Stimulated activated CD8-positive, alpha-beta memory T cell treated with anti-CD3 and anti-CD28 coated beads, Interleukin-7, amount 100 ng/mL, for 24 hours (primary cell): ENCODE results near the gene PPP1R14B.
A peak's percentile ranks its signal among the peaks of the same experiment; 100 is the strongest.

ENCODE experiments used
- DNase-seq: peaks from one replicate; pipeline ENCODE4 v3.0.0-alpha.2; 2020; ENCODE audit warnings: low read depth

PPP1R14B gene

DNA sequence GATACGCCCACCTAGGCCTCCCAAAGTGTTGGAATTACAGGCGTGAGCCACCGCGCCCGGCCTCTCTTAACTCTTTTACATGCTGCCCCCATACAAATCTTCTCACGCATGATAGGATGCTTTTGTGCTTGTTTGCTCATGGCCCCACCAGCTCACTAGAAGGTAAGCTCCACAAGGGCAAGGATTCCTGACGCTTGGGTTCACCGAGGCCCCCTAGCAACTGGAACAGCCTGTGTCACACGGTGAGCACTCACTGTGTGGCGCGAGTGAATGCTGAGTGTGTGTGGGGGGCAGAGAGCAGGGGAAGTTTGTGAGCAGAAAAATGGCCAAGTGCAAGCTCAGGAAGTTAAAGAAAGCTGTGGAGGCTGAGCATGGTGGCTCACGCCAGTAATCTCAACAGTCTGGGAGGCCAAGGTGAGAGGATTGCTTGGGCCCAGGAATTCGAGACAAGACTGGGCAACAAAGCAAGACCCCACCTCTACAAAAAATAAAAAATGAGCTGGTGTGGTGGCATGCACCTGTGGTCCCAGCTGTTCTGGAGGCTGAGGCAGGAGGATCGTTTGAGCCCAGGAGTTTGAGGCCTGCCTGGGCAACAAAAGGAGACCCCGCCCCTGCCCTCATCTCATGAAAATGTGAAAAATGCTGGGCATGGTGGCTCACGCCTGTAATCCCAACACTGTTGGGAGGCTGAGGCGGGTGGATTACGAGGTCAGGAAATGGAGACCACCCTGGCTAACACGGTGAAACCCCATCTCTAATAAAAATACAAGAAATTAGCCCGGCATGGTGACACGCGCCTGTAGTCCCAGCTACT, 35.4 kb upstream of the PPP1R14B start:
- DNase-seq = no peak

DNA sequence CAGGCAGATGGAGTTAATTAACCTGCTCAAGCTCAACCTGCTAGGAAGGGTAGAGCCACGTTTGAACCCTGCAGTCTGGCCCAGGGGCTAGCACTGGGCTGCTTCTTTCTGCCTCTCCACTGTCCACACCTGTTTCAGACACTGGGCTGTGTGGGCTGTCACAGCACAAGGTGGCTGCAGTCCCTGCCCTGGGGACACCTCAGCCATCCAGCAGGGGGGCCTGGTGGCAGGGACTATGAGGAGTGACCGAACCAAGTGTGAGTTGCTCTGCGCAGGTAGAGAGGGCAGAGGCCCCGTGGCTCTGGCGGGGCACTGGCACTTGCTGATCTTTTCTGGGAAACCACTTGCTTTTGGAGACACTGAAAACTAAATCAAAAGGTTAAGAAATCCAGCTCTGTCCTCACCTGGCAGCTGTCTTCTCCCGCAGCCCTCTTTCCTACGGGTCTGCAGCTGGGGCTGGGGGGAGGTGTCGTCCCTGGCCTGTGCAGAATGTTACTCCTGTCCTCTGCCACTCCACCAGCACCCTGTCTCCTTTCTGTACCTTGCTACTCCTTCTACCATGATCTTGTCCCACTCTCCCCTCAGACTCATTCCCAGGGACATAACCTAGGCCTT, 31.9 kb upstream of the PPP1R14B start:
- no peak for DNase-seq

DNA sequence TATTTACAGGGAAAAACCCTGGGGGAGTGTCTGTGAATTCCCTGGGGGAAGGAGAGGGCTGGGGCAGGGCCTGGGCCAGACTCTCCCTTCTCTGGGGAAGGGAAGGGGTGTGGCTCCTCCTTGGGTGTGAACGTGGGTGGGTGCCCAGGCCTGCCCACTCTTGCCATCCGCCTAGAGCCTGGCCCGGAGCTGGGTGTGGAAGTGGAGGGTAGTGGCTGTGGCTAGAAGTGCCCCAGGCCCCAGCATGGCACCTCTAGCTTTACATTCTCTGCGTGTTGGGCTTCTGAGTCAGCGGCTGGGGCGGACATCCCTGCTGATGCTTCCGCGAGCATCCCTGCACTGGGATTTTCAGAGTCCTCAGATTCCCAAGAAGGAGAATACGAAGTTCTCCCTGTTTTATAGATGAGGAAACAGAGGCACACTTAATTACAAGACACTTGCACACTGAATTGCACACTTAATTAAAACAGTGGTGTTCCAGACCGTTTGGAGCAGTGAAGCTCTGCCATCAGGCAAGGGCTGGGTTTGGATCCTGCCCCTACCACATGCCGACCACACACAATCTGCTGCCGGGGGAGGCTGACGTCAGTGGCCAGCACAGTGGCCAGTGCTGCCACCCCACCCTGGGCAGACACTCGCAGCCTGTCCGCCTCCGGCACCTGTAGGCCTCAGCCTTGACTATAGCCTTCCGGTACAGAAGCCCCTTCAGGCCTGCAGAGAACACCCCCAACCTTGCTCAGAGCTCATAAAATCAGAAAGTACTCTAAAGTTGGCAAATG, 30.1 kb upstream of the PPP1R14B start:
- DNase-seq = no peak

DNA sequence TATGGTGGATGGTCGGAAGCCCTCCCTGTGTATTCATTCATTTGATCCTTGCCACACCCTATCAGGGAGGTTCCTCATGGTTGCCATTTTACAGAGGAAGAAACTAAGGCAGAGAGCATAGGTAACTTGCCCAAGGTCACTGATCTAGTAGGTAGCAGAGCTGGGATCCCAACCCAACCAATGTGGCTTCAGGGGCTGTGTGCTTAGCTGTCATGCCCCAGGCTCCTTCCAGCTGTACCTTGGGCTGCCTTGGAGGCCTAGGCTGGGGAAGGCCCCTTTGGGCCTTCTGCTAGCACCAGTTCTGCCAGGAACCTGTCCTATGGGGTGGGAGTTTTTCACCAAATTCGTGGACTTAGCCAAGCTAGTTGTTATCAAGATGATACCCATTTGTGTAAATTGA, 29.1 kb upstream of the PPP1R14B start:
- no peak for DNase-seq

DNA sequence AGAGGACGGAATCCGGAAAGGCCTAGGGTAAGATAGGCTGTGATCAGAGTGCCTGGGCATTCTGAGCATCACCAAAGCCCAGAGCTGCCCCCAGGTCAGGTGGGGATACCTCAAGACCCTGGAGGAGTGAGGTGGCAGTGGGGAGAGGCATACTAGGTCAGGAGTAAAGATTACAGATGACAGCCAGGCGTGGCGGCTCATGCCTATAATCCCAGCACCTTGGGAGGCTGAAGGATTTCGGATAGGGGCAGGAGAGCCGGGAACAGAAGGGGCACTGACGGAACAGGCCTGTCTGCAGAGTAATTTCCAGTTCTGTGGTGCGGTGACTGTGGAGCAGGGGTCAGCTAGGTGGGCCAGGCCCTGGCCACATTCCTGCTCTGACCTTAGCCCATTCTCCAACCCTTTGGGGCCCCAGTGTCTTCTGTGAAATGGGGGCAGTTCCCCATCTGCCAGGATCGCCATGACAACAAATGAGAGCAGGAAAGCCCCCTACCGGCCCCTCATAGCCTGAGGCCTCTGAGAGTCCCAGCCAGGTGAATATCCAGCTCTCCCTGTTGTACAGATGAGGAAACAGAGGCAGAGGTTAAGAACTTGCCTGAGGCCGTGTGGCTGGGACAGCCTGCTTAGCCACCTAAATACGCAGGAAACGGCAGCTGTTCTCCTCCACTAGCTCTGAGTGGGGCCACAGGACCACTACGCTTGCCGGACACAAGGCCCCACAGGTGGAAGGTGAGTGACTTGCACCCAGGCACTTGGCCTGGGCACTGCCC, 28.5 kb upstream of the PPP1R14B start:
- no peak for DNase-seq

DNA sequence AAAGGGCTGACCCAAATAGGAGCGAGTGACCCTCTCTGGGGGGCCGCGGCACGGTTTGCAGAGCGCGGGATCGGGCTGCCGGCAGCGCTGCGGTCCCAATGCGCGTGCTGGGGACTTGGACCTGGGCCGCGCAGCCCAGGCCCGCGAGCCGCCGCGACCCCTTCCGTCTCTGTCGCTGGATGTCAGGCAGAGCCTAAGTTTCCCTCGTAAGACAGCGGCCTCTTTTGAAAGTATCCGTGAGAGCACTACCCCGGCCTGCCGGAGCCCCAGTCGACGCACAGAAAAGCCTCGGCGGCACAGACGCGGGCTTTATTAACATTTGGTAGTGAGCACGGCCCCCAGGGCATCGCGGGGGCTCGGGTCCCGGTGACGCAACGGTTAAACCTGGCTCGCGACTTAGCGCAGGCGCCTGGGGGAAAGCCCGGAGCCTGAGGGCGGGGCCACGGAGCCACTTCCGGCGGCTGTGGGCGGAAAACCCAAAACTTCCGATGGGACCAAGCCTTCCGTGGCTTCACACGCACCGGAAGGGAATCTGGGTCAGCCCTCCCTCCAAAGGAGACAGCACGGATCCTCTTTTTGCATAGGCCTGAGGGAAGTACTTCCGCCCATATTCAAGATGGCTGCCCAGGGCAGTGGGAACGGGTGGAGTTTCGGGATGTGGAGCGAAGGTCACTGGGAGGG, 22.9 kb upstream of the PPP1R14B start:
- peak; percentile 97 for DNase-seq

DNA sequence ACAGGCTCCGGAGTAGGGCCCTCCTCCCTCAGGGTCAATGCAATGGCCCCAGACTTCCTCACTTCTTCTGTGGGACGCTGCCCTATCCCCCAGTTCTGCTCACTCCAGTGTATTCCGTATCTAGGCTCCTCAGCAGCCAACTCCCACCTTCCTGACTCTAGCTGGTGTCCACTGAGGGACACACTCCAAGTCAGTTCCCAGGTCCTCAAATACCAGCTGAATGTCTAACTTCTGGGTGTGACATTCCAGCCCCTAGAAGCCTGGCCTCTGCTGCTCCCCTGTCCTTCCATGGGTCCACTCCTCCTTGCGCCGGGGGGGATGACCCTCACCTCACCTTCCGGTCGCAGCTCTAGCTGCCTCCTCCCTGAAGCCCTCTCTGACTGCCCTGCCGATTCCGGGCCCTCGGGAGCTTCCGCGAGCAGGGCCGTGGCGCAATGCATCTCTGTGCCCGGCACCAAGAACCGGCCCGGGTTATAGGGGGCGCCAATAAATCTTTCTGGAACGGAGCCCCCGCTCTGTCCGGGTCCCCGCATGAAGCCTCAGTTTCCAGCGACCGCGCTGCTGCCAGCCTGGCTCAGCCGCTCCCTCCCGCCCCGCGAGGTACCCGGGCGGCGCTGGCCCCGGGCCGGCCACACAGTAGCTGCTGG, 22.3 kb upstream of the PPP1R14B start:
- peak; percentile 26 for DNase-seq

DNA sequence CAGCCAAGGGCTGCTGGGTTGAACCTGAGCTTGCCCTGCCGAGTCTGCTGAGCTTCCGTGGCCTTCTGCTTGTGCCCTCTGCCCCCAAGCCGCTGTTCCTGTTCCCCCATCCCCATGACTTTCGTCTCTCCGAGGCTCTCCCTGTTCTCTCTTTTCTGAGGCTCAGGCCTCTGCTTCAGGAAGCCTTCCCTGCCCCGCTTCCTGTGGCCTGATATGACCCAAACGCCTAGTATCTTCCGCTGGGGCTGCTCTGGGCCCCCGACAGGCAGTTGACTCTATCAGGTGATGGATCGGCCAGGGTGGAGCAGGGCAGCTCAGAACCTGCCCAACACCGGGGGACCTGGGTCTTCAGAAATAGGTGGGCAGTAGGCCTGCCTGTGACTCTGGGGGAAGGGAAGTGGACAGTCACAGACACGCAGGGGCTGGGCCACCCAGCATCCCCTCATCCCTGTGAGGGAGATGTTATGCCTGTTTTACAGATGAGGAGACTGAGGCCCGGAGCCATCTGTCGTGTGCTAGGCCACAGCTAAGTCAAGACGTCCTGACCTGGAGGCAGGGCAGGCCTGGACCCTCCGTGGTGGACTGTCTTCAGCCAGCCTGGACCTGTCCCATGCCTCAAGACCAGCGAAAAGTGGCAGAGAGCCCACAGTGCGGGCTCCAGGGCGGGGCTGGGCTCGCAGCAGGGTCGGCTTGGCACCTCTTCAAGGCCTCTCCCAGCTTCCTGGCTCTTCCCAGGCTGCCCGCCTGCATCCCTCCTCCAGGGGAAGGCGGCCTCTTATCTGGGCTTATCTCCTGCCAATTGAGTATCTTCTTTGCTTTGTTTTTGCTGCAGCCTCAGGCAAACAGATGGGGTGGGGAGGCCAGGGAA, 21.5 kb upstream of the PPP1R14B start:
- DNase-seq = no peak

DNA sequence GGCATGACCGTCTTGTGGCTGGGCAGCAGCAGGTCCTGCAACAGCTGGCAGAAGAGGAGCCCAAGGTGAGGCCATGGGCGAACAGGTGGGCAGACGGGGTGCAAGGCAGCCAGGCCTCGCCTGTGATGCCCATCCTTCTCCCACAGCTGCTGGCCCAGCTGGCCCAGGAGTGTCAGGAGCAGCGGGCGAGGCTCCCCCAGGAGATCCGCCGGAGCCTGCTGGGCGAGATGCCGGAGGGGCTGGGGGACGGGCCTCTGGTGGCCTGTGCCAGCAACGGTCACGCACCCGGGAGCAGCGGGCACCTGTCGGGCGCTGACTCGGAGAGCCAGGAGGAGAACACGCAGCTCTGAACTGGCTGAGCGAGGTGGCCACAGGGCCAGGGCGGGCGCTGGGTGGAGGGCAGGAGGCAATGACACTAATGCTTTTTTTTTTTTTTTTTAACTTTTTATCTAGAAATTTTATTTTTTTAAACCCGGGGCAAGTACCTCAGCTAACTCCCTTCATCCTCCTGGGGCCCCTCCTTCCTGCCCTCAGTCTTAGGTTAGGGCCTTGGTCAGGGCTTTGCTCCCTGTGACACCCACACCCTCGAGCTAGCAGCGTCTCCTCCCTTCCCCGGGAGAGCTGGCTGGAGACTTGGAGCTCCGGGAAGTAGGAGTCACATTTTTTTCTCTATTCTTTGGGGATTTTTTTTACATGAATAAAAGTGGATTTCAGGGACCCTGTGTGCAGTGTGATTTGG, 20.6 kb upstream of the PPP1R14B start:
- DNase-seq = no peak

DNA sequence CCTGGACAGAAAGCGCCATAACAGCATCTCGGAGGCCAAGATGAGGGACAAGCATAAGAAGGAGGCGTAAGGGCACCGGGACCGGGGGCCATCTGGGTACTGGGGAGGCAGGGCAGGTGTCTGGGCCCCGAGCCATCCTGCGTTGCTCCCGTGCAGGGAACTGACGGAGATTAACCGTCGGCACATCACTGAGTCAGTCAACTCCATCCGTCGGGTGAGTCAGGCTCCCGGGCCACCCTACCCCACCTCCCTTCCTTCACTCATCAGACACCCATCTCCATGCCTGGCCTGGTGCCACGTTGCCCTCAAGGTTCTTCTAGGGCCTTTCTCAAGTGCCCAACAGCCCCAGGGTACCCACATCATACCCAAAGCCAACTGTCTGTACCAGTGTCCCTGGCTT, 19.6 kb upstream of the PPP1R14B start:
- no peak for DNase-seq

DNA sequence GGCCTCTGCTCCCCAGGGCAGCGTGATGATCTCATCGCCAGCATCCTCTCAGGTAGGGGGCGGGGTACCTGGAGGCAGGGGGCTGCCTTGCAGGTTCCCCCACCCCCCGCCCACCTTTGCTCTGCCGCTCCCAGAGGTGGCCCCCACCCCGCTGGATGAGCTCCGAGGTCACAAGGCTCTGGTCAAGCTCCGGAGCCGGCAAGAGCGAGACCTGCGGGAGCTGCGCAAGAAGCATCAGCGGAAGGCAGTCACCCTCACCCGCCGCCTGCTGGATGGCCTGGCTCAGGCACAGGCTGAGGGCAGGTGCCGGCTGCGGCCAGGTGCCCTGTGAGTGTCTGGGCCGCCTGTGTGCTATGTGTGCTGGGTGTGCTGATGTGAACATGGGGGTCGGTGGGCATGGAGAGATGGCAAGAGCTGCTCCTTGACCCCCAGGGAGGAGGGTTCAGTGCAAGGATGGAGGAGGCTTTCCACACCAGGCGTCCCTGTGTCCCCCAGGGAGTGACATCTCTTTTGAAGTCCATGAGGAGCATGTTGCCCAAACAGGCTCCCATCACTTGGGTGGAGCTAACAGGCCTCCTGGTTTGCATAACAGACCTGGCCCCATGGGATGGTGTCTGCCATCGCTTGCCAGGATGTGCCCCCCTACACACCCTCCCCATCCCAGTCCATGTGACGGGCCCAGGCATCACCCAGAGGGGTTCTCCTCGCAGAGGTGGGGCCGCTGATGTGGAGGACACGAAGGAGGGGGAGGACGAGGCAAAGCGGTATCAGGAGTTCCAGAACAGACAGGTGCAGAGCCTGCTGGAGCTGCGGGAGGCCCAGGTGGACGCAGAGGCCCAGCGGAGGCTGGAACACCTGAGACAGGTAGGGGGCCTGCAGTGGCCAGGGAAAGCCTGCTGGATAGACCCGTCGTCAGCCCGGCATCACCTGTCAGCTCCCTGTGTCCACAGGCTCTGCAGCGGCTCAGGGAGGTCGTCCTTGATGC, 18.7 kb upstream of the PPP1R14B start:
- no peak for DNase-seq

DNA sequence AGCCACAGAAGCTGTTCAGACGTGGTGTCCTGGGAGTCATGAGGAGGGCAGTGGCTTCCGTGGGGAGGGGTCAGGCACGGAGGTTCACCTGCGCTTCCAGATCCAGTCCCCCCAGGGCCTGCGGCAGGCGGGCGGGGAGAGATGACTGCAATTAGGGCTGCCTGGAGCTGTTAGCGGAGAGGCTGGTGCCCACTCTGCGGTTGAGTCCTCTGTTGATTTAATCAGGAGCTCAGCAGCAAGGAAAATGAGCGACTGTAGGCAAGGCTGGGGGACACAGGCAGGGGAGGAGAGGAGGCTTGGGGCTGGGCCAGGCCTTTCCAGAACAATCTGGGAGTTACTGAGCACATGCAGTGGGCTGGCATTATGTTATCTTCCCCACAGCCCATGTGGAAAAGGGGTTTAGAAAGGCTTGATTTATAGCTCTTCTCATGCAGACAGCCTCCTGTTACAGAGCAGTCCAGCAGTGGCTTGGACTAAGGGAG, 17.7 kb upstream of the PPP1R14B start:
- DNase-seq = no peak

DNA sequence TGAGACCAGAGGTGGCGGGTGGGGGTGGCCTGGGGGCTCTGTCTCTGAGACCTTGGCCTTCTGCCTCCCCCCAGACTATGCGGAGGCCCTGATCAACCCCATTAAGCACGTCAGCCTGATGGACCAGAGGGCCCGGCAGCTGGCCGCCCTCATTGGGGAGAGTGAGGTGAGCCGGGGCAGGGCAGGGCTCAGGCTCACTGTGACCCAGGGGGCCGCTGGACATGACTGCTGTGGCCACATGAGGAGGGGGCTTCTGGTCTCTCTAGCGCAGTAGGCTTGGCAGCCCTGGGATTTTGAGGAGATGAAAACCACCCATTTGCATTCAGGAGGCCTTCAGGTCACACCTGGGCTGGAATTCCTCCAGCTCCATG, 17.2 kb upstream of the PPP1R14B start:
- no peak for DNase-seq

DNA sequence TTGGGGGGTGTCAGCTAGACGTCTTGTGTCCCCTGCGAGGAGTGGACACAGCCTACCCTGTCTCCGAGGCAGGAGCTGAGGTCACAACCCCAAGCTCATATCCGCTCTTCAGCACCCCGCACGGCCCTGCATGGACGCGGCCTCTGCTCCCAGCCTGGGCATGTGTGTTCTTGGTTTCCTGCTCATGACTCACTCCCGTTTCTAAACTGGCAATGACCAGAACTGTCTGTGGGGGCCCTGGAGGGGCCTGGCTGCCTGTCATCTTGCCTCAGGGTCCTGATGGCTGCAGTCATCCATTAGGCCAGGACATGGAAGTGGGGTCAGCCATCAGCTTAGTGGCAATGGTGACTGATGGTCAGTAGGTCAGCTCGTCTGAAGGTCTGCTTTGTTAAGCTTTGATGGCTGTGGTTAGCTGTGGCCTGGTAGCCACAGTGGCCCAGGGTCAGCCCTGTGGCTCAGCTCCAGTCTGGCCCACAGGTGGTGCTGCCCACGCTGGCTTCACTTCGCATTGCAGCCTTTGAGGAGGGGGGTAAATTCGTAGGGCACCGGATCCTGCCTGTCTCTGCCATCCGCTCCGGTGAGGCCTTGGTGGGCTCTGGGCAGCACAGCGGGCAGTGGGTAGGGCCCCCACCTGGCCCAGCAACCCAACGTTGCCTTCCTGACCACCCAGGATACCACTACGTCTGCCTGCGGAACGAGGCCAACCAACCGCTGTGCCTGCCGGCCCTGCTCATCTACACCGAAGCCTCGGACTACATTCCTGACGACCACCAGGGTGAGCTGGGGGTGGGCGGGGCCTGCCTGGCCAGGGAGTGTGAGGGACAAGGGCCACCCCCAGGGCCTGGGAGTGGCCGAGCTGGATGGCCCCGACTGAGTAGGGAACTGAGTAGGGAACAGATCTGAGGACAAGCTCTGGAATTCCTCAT, 16.5 kb upstream of the PPP1R14B start:
- DNase-seq = no peak

DNA sequence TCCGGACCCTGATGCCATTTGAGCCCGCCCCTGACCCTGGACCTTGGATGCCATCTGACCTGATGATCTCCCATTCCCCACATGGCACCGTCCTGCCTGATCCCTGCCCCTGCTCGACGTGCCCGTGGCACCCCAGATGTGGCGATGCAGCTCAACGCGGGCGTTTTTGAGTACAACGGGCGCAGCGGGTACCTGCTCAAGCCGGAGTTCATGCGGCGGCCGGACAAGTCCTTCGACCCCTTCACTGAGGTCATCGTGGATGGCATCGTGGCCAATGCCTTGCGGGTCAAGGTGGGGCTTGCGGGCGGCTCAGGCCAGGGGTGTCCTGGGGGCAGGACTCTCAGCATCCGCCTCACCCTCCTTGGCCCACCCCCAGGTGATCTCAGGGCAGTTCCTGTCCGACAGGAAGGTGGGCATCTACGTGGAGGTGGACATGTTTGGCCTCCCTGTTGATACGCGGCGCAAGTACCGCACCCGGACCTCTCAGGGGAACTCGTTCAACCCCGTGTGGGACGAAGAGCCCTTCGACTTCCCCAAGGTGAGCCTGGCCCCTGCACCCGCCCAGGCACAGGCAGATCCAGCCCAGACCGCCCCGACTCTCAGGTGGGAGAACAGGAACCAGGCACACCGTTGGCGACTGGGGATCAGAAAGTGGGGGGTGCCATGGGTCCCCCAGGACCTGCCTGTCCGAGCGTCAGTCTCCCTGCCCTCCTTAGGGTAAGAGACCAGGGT, 15.7 kb upstream of the PPP1R14B start:
- DNase-seq = no peak

DNA sequence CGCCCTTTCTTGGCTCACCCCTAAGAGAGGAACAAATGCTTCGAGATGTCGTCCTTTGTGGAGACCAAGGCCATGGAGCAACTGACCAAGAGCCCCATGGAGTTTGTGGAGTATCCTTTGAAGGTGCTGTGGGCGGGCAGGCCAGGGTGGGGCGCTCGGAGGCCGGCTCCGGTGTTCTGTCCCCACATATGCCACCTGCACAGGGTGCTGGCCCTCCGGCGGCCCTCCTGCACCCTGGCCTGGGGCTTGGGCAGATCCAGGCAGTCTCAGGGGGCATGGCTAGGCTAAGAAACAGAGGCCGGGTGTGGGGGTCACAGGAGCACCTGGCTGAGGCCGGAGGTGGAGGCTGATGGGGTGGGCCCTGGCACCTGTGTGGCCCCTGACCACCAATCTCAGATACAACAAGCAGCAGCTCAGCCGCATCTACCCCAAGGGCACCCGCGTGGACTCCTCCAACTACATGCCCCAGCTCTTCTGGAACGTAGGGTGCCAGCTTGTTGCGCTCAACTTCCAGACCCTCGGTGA, 14.9 kb upstream of the PPP1R14B start:
- DNase-seq = no peak
